Uterus (tissue), 2 donors: ENCODE measurements around the gene ARHGEF4.

ENCODE experiments used
- POLR2A ChIP-seq, 2 donors: fragments of 450-650 bp; IDR thresholded peaks; one replicate each; pipeline ENCODE4 v1.6.1; 2016; ENCODE audit warnings: antibody characterized with exemption in 2 of 2, mild to moderate bottlenecking in 1 of 2, moderate library complexity in 1 of 2
- TF ChIP-seq, protein P1 (sequence below), 4 experiments: fragments of 200-600 bp in 2 of 4; fragments of 450-650 bp in 2 of 4; sonication (generic) in 2 of 4; IDR thresholded peaks; one replicate each; pipeline ENCODE4 v1.5.1; 2016 to 2019; ENCODE audit warnings: antibody characterized with exemption in 4 of 4, mild to moderate bottlenecking in 2 of 4, moderate library complexity in 1 of 4

DNA sequence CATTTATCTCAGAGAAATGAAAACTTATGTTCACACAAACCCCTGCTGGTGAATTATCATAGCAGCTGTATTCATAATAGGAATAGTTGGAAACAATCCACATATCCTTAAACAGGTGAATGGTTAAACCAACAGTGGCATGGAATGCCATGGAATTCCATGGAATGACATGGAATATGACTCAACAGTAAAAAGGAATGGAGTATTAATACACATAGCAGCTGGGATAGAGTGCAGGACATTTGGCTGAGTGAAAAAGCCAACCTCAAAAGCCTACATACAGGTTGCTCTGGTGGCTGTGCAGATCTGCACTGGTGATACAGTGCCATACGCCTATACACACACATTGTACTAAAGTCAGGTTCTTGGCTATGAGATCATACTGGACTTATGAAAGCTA, 187.0 kb downstream of the ARHGEF4 start:
- TF ChIP-seq, protein P1, sequence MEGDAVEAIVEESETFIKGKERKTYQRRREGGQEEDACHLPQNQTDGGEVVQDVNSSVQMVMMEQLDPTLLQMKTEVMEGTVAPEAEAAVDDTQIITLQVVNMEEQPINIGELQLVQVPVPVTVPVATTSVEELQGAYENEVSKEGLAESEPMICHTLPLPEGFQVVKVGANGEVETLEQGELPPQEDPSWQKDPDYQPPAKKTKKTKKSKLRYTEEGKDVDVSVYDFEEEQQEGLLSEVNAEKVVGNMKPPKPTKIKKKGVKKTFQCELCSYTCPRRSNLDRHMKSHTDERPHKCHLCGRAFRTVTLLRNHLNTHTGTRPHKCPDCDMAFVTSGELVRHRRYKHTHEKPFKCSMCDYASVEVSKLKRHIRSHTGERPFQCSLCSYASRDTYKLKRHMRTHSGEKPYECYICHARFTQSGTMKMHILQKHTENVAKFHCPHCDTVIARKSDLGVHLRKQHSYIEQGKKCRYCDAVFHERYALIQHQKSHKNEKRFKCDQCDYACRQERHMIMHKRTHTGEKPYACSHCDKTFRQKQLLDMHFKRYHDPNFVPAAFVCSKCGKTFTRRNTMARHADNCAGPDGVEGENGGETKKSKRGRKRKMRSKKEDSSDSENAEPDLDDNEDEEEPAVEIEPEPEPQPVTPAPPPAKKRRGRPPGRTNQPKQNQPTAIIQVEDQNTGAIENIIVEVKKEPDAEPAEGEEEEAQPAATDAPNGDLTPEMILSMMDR (IDR thresholded peaks at IDR 0.05): no peak
- TF ChIP-seq POLR2A (IDR thresholded peaks at IDR 0.05): no peak
